Ascending aorta (tissue), 2 donors: Measurements from ENCODE around the gene TOP2A. TPM values are rescaled to one million over a fixed set of nuclear protein-coding genes. Genes with fewer than 3 reads are reported as not detected.
A peak's percentile ranks its signal among the peaks of the same experiment; 100 is the strongest.

Experiments
- DNase-seq, 2 donors: peaks; one replicate each; pipeline ENCODE4 v3.0.0-alpha.2; 2019; ENCODE audit warnings: low spot score in 2 of 2
- H3K27ac ChIP-seq, 2 donors: fragments of 200-600 bp; sonication (generic); one replicate each; pipeline ENCODE4 v1.5.1; 2016 to 2017; ENCODE audit warnings: mild to moderate bottlenecking in 1 of 2
- H3K27me3 ChIP-seq: fragments of 200-600 bp; sonication (generic); one replicate; pipeline ENCODE4 v1.5.1; 2017
- H3K36me3 ChIP-seq, 2 donors: fragments of 200-600 bp; sonication (generic); one replicate each; pipeline ENCODE4 v1.5.1; 2016
- H3K4me1 ChIP-seq, 2 donors: fragments of 200-600 bp; sonication (generic); one replicate each; pipeline ENCODE4 v1.5.1; 2016 to 2017; ENCODE audit warnings: mild to moderate bottlenecking in 1 of 2
- H3K4me3 ChIP-seq, 2 donors: fragments of 200-600 bp; sonication (generic); one replicate each; pipeline ENCODE4 v1.5.1; 2016 to 2017; ENCODE audit warnings: mild to moderate bottlenecking in 1 of 2
- H3K9me3 ChIP-seq, 2 donors: fragments of 200-600 bp; sonication (generic); one replicate each; pipeline ENCODE4 v1.5.1; 2016
- CTCF ChIP-seq, 3 experiments: fragments of 200-600 bp in 2 of 3; fragments of 450-650 bp in 1 of 3; sonication (generic) in 2 of 3; IDR thresholded peaks; one replicate each; pipeline ENCODE4 v1.5.1; 2016 to 2019; ENCODE audit warnings: antibody characterized with exemption in 3 of 3, mild to moderate bottlenecking in 1 of 3, moderate library complexity in 1 of 3
- intact Hi-C: fragments of 100-400 bp; cut with DNase I; formaldehyde crosslinking; loops from one replicate; pipeline ENCODE4 v1.15.1; 2023
- total RNA-seq: library from RNA; depleted of rRNA; stranded (reverse); fragments of >200 nt; gene quantifications from one replicate; pipeline ENCODE4 v1.1.0, GENCODE V29; 2016

The TOP2A gene, protein sequence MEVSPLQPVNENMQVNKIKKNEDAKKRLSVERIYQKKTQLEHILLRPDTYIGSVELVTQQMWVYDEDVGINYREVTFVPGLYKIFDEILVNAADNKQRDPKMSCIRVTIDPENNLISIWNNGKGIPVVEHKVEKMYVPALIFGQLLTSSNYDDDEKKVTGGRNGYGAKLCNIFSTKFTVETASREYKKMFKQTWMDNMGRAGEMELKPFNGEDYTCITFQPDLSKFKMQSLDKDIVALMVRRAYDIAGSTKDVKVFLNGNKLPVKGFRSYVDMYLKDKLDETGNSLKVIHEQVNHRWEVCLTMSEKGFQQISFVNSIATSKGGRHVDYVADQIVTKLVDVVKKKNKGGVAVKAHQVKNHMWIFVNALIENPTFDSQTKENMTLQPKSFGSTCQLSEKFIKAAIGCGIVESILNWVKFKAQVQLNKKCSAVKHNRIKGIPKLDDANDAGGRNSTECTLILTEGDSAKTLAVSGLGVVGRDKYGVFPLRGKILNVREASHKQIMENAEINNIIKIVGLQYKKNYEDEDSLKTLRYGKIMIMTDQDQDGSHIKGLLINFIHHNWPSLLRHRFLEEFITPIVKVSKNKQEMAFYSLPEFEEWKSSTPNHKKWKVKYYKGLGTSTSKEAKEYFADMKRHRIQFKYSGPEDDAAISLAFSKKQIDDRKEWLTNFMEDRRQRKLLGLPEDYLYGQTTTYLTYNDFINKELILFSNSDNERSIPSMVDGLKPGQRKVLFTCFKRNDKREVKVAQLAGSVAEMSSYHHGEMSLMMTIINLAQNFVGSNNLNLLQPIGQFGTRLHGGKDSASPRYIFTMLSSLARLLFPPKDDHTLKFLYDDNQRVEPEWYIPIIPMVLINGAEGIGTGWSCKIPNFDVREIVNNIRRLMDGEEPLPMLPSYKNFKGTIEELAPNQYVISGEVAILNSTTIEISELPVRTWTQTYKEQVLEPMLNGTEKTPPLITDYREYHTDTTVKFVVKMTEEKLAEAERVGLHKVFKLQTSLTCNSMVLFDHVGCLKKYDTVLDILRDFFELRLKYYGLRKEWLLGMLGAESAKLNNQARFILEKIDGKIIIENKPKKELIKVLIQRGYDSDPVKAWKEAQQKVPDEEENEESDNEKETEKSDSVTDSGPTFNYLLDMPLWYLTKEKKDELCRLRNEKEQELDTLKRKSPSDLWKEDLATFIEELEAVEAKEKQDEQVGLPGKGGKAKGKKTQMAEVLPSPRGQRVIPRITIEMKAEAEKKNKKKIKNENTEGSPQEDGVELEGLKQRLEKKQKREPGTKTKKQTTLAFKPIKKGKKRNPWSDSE (N-terminal part only)
- total RNA-seq, result 0.11 TPM

DNA sequence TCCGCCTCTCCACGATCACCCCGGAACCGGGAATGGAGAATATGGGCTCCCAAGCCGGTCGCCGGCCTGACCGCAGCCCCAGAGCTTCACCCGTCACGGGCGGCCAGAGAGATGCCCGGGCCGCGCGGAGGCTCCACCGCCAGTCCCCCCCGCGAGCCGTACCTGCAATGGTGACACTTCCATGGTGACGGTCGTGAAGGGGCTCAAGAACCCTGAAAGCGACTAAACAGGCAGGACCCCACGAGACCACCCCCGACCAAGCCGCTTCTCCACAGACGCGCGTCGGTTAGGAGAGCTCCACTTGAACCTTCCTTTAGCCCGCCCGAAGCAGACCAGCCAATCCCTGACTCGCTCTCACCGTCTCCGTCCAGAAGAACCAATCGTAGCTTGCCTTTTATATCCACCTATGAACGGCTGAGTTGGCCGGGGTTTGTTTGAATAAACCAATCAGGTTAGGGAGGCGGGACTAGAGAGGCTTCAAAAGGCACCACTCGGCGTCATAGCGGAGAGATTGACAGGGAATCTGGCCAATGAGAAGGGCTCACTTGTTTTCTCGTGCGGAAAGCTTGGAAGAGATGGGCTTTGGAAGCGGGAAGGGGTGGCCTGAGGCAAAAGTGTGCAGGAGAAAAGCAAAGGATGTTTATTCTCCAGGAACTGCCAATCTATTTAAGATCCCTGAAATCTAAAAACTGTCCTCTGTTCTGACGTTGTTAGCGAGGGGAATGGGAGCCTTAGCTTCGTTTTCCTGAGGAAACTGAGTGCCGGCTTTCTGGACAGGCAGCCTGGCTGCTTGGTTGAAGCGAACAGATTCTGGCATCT lies at the start of gene TOP2A:
TSS of gene TOP2A (minus strand) at position 288 of the 819 bp plus-strand sequence. CDS start at position 183, 105 bp downstream.
- DNase-seq, result peak; percentile 96 to 99
- Histone ChIP-seq H3K9me3 (no peaks in the 10 kb centered on the region), H3K4me3 (peak within 1 kb of the TSS; percentile 55 to 69), H3K4me1 (peaks cover 0 to 9% of the 10 kb centered on the region in 2 donors), H3K36me3 (no peaks in the 10 kb centered on the region), H3K27ac (peak within 1 kb of the TSS; percentile 42 to 46), H3K27me3 (no peaks in the 10 kb centered on the region)
- intact Hi-C loops, result loop anchor here (2.0 to 5.0 kb wide), 4 partner anchors 25 to 201 kb away; partner anchors contain the start of genes CDC6, IGFBP4 and WIPF2
- TF ChIP-seq CTCF (IDR thresholded peaks at IDR 0.05), result no peak

DNA sequence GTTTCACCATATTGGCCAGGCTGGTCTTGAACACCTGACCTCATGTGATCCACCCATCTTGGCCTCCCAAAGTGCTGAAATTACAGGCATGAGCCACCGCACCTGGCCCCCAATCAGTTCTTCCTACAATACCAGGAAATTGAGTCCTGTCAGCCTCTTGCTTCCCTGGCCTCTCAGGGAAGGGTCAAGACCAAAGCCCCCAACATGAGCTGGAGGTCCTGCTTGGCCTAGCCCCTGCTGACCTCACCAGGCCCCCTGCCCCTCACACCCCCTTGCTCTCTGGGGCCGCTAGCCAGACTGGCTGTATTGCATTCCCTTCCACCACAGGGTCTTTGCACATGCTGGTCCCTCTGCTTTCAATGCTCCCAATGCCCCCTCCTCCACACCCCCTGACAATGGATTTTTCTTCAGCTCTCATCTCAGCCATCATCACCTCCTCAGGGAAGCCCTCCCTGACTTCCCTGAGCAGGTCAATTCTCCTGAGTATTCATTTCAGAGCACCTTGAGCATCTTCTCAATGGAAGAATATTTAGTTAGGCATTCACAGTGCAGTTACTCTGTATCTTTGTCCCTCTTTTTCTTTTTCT lies 49.7 kb upstream of the TOP2A start:
- no peak for TF ChIP-seq CTCF (IDR thresholded peaks at IDR 0.05)
- Histone ChIP-seq H3K9me3 (no peaks in the 10 kb centered on the region), H3K27ac (no peak overlapping the region), H3K27me3 (no peaks in the 10 kb centered on the region), H3K4me3 (no peak overlapping the region), H3K36me3 (no peaks in the 10 kb centered on the region), H3K4me1 (peaks cover 0 to 8% of the 10 kb centered on the region in 2 donors)
- no peak for DNase-seq
- intact Hi-C loops, result no loop called here

- no peak for DNase-seq
- intact Hi-C loops, result no loop called here
- Histone ChIP-seq H3K4me1 (peaks cover 0 to 4% of the 10 kb centered on the region in 2 donors), H3K27ac (no peak overlapping the region), H3K9me3 (no peaks in the 10 kb centered on the region), H3K36me3 (no peaks in the 10 kb centered on the region), H3K4me3 (no peak overlapping the region), H3K27me3 (no peaks in the 10 kb centered on the region)
- no peak for TF ChIP-seq CTCF (IDR thresholded peaks at IDR 0.05)
These were observed 48.7 kb upstream of the TOP2A start for GRCh38 chr17:40466298-40466971.

DNA sequence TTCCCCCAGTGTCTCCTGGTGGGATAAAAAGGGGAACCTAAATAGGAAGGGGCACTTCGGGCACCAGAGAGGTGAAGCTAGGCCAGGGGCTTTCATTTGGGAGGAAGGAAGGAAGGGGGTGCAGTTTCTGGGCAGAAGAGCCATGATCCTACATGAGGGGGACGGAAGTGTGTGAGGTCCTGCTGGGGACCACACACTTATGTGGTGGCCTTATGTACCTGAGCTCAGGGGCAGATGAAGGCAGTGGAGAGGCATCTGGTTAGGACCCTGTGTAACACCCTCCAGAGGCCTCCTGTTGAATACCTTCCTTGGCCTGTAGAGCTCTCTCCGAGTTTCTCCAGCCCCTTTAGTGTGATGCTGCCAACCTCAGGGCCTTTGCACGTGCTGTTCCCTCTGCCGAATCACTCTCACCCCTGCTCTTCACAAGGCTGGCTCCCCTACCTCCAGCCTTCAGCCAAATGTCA lies 46.7 kb upstream of the TOP2A start:
- Histone ChIP-seq H3K4me3 (no peak overlapping the region), H3K27ac (no peak overlapping the region), H3K27me3 (no peaks in the 10 kb centered on the region), H3K36me3 (no peaks in the 10 kb centered on the region), H3K4me1 (no peaks in the 10 kb centered on the region), H3K9me3 (no peaks in the 10 kb centered on the region)
- no peak for DNase-seq
- intact Hi-C loops, result no loop called here
- TF ChIP-seq CTCF (IDR thresholded peaks at IDR 0.05), result no peak
